HS-27A (cell line): Measurements from ENCODE around the gene ARCN1.

Experiments used
- DNase-seq: peaks from one replicate; pipeline ENCODE4 v3.0.0-alpha.2; 2012; ENCODE audit warnings: low read depth, missing footprints

ARCN1 gene

DNA sequence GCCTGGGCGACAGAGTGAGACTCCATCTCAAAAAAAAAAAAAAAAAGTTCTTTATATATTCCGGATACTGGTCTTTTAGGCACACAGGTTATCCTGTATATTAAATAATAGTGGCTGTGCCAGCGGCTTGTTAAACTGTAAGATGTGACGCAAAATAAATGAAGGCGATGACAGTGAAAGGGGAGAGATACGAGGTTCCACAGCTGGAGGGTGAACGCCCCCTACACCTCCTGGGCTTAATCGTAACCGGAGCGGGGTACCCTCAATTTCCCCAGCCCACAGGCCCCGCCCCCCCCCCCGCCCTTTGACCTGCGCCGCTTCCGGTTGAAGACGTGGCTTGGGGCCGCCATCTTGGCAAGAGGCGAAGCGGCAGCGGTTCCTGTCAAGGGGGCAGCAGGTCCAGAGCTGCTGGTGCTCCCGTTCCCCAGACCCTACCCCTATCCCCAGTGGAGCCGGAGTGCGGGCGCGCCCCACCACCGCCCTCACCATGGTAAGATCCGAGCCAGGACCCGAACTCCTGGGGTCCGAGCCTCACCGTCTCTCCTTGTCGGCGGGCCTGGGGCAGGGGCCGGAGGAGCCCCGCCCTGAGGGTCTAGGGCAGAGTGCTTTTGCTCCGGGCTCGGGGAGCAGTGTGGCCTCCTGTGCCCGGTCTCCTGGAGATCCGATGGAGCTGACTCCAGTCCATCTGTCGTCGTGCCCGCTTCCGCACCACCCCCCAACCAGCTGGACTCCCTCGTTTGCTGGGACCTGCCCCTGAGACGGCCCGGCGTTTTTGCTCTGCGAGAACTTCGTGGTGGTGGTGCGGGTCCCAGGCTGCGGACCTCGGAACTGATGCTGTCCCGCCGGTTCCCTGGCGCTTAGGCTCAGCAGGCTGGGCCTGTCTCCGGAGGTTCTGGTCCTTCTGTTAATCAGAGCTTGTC is at the start of gene ARCN1:
Gene ARCN1, plus strand, starts transcription at position 349 of the 920 bp plus-strand sequence. Its CDS starts 139 bp downstream, at position 488.
- no peak for DNase-seq

DNA sequence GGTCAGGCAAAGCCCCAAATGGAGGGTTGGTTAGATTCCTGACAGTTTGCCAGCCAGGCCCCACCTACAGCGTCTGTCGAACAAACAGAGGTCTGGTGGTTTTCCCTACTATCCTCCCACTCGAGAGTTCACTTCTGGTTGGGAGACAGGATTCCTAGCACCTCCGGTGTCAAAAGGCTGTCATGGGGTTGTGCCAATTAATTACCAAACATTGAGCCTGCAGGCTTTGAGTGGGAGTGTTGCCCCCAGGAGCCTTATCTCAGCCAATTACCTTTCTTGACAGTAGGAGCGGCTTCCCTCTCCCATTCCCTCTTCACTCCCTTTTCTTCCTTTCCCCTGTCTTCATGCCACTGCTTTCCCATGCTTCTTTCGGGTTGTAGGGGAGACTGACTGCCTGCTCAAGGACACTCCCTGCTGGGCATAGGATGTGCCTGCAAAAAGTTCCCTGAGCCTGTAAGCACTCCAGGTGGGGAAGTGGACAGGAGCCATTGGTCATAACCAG is 49.6 kb upstream of the ARCN1 start:
- DNase-seq: no peak

DNA sequence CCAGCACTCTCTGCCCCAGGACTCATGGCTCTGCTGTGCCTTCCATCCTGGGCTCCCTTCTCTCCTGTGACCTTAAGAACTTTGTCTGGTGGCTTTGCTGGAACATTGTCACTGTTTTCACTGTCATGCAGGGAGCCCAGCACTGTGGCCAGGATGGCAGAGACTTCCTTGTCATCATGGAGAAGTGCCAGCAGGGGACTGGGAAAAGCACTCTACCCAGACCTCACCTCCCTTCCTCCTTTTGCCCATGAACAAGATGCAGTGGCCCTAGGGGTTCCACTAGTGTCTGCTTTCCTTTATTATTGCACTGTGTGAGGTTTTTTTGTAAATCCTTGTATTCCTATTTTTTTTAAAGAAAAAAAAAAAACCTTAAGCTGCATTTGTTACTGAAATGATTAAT is 47.9 kb upstream of the ARCN1 start:
- DNase-seq: no peak

GRCh38 chr11:118524757-118525470 is 47.3 kb upstream of the ARCN1 start:
- DNase-seq: no peak

DNA sequence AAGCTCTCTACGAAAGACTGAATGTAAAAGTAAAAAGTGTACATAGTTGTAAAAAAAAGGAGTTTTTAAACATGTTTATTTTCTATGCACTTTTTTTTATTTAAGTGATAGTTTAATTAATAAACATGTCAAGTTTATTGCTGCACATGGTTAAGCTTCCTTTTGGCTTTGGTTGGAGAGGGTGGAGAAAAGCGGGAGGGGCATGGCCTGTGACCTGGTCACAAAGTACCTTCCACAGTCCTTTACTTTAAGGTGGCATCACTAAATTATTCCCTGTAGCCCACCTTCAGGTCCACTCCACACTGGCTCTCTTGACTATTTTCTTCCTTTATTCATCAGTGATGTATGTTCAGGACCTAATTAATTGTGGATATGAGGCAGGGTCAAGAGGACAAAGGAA is 45.5 kb upstream of the ARCN1 start:
- DNase-seq: no peak

DNA sequence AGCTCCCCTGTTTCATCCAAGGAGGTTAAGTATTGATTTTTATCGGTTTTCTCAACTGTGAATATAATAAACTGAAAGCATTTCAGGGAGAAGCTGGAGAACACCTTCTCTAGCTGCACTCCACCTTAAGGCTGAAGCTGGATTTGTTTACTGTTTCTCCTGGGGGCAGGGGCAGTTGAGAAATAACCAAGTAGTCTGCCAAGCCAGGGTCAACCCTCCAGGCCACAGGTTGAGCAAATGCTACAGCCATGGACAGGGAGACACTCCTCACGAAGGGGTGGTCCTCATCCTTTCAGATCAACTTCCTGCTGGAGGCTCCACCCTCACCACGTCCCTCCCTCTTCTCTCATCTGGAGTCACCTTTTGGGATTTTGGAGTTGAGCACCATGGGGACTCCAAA is 45.1 kb upstream of the ARCN1 start, which contains the start of gene TTC36:
Gene TTC36, plus strand, starts transcription at position 366 of the 400 bp plus-strand sequence. Its CDS starts 21 bp downstream, at position 387.
- no peak for DNase-seq

DNA sequence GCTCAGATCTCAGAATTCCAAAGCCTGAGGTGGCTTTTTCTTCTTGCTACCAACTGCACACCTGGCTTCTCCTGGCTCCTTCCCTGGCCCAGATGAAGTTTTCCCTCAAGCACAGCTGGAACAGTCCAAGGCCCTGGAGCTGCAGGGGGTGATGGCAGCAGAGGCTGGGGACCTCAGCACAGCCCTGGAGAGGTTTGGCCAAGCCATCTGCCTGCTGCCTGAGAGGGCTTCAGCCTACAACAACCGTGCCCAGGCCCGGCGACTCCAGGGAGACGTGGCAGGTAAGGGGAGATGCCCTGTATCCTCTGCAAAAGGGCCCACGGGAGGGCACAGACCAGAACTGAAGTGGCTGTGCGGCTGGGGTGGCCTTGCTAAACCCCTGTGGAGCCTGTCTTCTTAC is 43.7 kb upstream of the ARCN1 start:
- DNase-seq: no peak

- DNase-seq: no peak
These were observed 42.5 kb upstream of the ARCN1 start for GRCh38 chr11:118529584-118530175.

GRCh38 chr11:118530180-118530682 is 42.0 kb upstream of the ARCN1 start:
- DNase-seq: no peak

DNA sequence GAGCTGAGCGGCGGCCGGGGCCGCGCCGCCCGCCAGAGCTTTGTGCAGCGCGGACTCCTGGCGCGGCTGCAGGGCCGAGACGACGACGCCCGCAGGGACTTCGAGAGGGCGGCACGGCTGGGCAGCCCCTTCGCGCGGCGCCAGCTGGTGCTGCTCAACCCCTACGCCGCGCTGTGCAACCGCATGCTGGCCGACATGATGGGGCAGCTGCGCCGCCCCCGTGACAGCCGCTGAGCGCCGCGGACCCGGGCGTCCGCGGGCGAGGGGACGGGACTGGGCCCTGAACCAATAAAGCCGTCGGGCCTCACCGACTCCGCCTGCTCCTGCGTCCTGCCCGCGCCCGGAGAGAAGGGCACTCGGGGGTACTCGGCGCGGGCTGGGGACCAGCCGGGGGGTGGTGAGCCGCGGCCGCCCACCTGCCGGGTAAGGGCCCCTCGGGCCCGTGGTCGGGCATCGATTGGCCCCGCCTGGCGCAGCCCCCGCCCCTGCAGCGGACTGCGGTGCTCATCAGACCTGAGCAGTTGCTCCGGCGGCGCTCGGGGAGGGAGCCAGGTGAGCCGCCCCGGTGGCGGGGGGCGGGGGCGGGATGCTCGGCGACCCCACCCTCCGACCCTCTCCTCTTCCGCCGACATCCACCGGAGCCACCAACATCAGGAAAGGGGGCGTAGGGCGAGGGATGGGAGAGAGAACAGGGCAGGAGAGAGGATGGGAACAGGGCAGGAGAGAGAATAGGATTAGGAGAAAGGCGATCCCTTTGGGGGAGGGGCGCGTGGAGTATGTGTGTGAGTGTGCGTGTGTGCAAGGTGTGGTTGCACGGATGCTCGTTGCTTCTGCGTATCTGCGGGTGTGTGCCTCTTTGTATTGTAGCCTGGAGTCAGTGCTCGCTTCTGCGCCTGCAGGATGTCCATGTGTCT is 41.3 kb upstream of the ARCN1 start, which contains the start of gene TMEM25:
Gene TMEM25, plus strand, starts transcription at position 510 of the 914 bp plus-strand sequence. CDS start 610 bp downstream, outside the sequence.
- DNase-seq: no peak

- DNase-seq: no peak
These were observed 40.6 kb upstream of the ARCN1 start for GRCh38 chr11:118531597-118532084.

GRCh38 chr11:118532091-118532490 is 40.1 kb upstream of the ARCN1 start:
- DNase-seq: no peak

- DNase-seq: no peak
These were observed 39.1 kb upstream of the ARCN1 start for GRCh38 chr11:118532852-118533768.

- DNase-seq: no peak
These were observed 38.2 kb upstream of the ARCN1 start for GRCh38 chr11:118533769-118534729.

DNA sequence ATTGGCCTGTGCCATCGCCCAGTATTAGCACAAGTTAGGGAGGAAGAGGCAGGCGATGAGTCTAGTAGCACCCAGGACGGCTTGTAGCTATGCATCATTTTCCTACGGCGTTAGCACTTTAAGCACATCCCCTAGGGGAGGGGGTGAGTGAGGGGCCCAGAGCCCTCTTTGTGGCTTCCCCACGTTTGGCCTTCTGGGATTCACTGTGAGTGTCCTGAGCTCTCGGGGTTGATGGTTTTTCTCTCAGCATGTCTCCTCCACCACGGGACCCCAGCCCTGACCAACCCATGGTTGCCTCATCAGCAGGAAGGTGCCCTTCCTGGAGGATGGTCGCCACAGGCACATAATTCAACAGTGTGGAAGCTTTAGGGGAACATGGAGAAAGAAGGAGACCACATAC is 36.9 kb upstream of the ARCN1 start:
- no peak for DNase-seq

- DNase-seq: no peak
These were observed 35.5 kb upstream of the ARCN1 start for GRCh38 chr11:118536726-118537125.

DNA sequence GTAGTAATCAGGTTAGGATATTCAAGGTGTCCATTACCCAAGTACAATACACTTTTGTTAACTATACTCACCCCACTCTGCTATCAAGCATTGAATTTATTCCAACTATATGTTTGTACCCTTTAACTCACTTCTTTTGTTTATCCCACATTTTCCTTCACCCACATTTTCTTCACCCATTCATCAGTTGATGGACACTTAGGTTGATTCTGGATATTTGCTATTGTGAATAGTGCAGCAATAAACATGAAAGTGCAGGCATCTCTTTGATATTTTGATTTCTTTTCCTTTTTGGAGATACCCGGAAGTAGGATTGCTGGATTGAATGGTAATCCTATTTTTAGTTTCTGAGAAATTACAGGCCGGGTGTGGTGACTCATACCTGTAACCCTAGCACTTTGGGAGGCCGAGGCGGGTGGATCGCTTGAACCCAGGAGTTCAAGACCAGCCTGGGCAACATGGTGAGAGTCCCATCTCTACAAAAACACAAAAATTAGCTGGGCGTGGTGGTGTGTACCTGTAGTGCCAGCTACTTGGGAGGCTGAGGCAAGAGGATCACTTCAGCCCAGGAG is 34.7 kb upstream of the ARCN1 start:
- no peak for DNase-seq

- no peak for DNase-seq
These were observed 28.1 kb upstream of the ARCN1 start for GRCh38 chr11:118544010-118544646.
